T-cell (primary cell): Measurements from ENCODE around the gene SPOCK2. TPM values are rescaled to one million over a fixed set of nuclear protein-coding genes. Genes with fewer than 3 reads are reported as not detected.

ENCODE experiments used
- ATAC-seq, 4 experiments: fragments of 200-7000 bp in 3 of 4; fragments of 150-1000 bp in 1 of 4; cut with Tn5 transposase; replicated peaks in 1 of 4; 1 replicate in 3 of 4; 2 replicates in 1 of 4; pipeline ENCODE4 v1.10.0; 2021; ENCODE audit warnings: moderate library complexity in 3 of 4, mild to moderate bottlenecking in 2 of 4, moderate number of reproducible peaks in 1 of 4
- CTCF ChIA-PET, 2 donors: fragments of 300-600 bp; sonication (Branson Sonifier 250); formaldehyde crosslinking; loops; one replicate each; lab custom pipeline; 2022; ENCODE audit warnings: antibody characterized with exemption in 2 of 2; lab: Charles Lee
- POLR2A ChIA-PET, 2 donors: fragments of 300-600 bp; sonication (Branson Sonifier 250); formaldehyde crosslinking; loops; one replicate each; lab custom pipeline; 2022; ENCODE audit warnings: antibody characterized with exemption in 2 of 2; lab: Charles Lee
- DNase-seq, 35 experiments: peaks; one replicate each; pipeline versions ENCODE4 v3.0.0 to v3.0.0-alpha.2; 2013 to 2023
- H3K27ac ChIP-seq: one replicate; pipeline ENCODE4 v1.5.1; 2013; ENCODE audit warnings: low read length
- H3K27me3 ChIP-seq, 2 experiments: replicated peaks in 1 of 2; 1 replicate in 1 of 2; 2 replicates in 1 of 2; pipeline versions ENCODE4 v1.6.1 to v1.7.0; 2013; ENCODE audit warnings: low read length in 1 of 2, mixed read lengths in 1 of 2; ENCODE audit not compliant: control insufficient read depth in 2 of 2, insufficient read depth in 2 of 2; ENCODE audit errors: extremely low read depth in 1 of 2
- H3K36me3 ChIP-seq, 2 donors: 1 replicate in 1 of 2; 2 replicates in 1 of 2; pipeline versions ENCODE4 v1.6.1 to v1.7.0; 2013; ENCODE audit warnings: low read length in 1 of 2; ENCODE audit not compliant: control insufficient read depth in 2 of 2, insufficient read depth in 1 of 2; ENCODE audit errors: extremely low read depth in 1 of 2
- H3K4me1 ChIP-seq, 2 experiments: 1 replicate in 1 of 2; 2 replicates in 1 of 2; pipeline versions ENCODE4 v1.6.1 to v1.7.0; 2013; ENCODE audit warnings: low read length in 2 of 2, mixed read lengths in 1 of 2; ENCODE audit not compliant: insufficient read depth in 2 of 2, control insufficient read depth in 1 of 2; ENCODE audit errors: extremely low read depth in 1 of 2
- H3K4me3 ChIP-seq, 2 donors: 1 replicate in 1 of 2; 2 replicates in 1 of 2; pipeline versions ENCODE4 v1.5.1 to v1.7.0; 2013; ENCODE audit warnings: mild to moderate bottlenecking in 2 of 2, low read length in 1 of 2, moderate library complexity in 1 of 2; ENCODE audit not compliant: control insufficient read depth in 1 of 2; ENCODE audit errors: extremely low read depth in 1 of 2
- H3K9me3 ChIP-seq: 2 replicates; pipeline ENCODE4 v1.7.0; 2013
- H3K27ac Mint-ChIP-seq, 2 donors: one replicate each; pipeline ENCODE4 v1.8.0; 2020 to 2021; ENCODE audit warnings: mild to moderate bottlenecking in 2 of 2, mixed read lengths in 2 of 2
- H3K27me3 Mint-ChIP-seq, 2 donors: one replicate each; pipeline ENCODE4 v1.8.0; 2021 to 2022; ENCODE audit warnings: mixed read lengths in 2 of 2
- H3K36me3 Mint-ChIP-seq: one replicate; pipeline ENCODE4 v1.8.0; 2021; ENCODE audit warnings: mixed read lengths
- H3K4me1 Mint-ChIP-seq, 3 donors: one replicate each; pipeline ENCODE4 v1.8.0; 2020 to 2022; ENCODE audit warnings: mixed read lengths in 3 of 3, mild to moderate bottlenecking in 1 of 3
- H3K4me3 Mint-ChIP-seq, 3 donors: one replicate each; pipeline ENCODE4 v1.8.0; 2020 to 2022; ENCODE audit warnings: mild to moderate bottlenecking in 3 of 3, mixed read lengths in 3 of 3, moderate library complexity in 3 of 3
- H3K9me3 Mint-ChIP-seq, 3 donors: one replicate each; pipeline ENCODE4 v1.8.0; 2020 to 2022; ENCODE audit warnings: mixed read lengths in 3 of 3
- WGBS: methylation state at CpG from one replicate; pipeline ENCODE4 v1.1.5; 2013; ENCODE audit warnings: missing lambda C conversion rate; ENCODE audit not compliant: insufficient coverage; 5-methylcytosine and 5-hydroxymethylcytosine counted together
- total RNA-seq, 35 experiments: library from RNA in 6 of 35; stranded (reverse) in 6 of 35; fragments of 120-200 nt in 1 of 35; gene quantifications; one replicate each; pipeline versions ENCODE4 v1.2.1 to v1.2.4 and lab custom pipeline; 2013 to 2026

Gene SPOCK2
- total RNA-seq, 5 donors from 2014 or later (not counting 1 experiment from before 2014, with no cell fraction given), result 501 to 684 (median 547) TPM

- no peak for DNase-seq
- Mint-ChIP-seq H3K27ac (no peak overlapping the region), H3K36me3 (no peaks in the 10 kb centered on the region), H3K4me3 (no peak overlapping the region), H3K27me3 (peaks cover 3 to 15% of the 10 kb centered on the region in 2 donors), H3K4me1 (no peaks in the 10 kb centered on the region), H3K9me3 (no peaks in the 10 kb centered on the region)
- Histone ChIP-seq H3K9me3 (no peaks in the 10 kb centered on the region), H3K36me3 (no peaks in the 10 kb centered on the region), H3K27ac (no peak overlapping the region), H3K27me3 (peaks cover 0 to 34% of the 10 kb centered on the region in 2 experiments), H3K4me1 (no peaks in the 10 kb centered on the region), H3K4me3 (no peak overlapping the region)
- ATAC-seq, result no peak
- CTCF ChIA-PET, result no interaction called here
- POLR2A ChIA-PET, result no interaction called here
- WGBS, result 75% methylated on average over 1 of the region's 1 CpG
These were observed 58.9 kb downstream of the SPOCK2 start for GRCh38 chr10:72029414-72029813.

- Histone ChIP-seq H3K9me3 (no peaks in the 10 kb centered on the region), H3K27ac (no peak overlapping the region), H3K4me3 (no peak overlapping the region), H3K27me3 (peaks cover 0 to 35% of the 10 kb centered on the region in 2 experiments), H3K4me1 (no peaks in the 10 kb centered on the region), H3K36me3 (no peaks in the 10 kb centered on the region)
- peaks cover 3 to 15% of the 10 kb centered on the region in 2 donors for H3K27me3 Mint-ChIP-seq
- no peaks in the 10 kb centered on the region for H3K4me1 Mint-ChIP-seq
- H3K4me3 Mint-ChIP-seq, result no peak overlapping the region
- DNase-seq (no peak), ATAC-seq (no peak)
- no peaks in the 10 kb centered on the region for H3K9me3 Mint-ChIP-seq
- no CpG with 5 or more reads among the region's 6 CpGs for WGBS
- POLR2A ChIA-PET, result no interaction called here
- no peaks in the 10 kb centered on the region for H3K36me3 Mint-ChIP-seq
- H3K27ac Mint-ChIP-seq, result no peak overlapping the region
- CTCF ChIA-PET, result no interaction called here
These were observed 60.9 kb downstream of the SPOCK2 start for GRCh38 chr10:72027498-72027897.

GRCh38 chr10:72026278-72027111 lies 61.9 kb downstream of the SPOCK2 start:
- no peaks in the 10 kb centered on the region for H3K36me3 Mint-ChIP-seq
- DNase-seq (no peak), ATAC-seq (no peak)
- POLR2A ChIA-PET, result no interaction called here
- H3K4me1 ChIP-seq, result no peaks in the 10 kb centered on the region
- H3K9me3 ChIP-seq, result no peaks in the 10 kb centered on the region
- CTCF ChIA-PET, result no interaction called here
- H3K36me3 ChIP-seq, result no peaks in the 10 kb centered on the region
- no peak overlapping the region for H3K27ac ChIP-seq
- H3K27me3 Mint-ChIP-seq, result peaks cover 3 to 10% of the 10 kb centered on the region in 2 donors
- H3K4me3 Mint-ChIP-seq, result no peak overlapping the region
- no peak overlapping the region for H3K27ac Mint-ChIP-seq
- peaks cover 0 to 29% of the 10 kb centered on the region in 2 experiments for H3K27me3 ChIP-seq
- H3K4me3 ChIP-seq, result no peak overlapping the region
- no peaks in the 10 kb centered on the region for H3K9me3 Mint-ChIP-seq
- H3K4me1 Mint-ChIP-seq, result no peaks in the 10 kb centered on the region
- 82% methylated on average over 13 of the region's 14 CpGs for WGBS

GRCh38 chr10:72025832-72026231 lies 62.5 kb downstream of the SPOCK2 start:
- Mint-ChIP-seq H3K36me3 (no peaks in the 10 kb centered on the region), H3K9me3 (no peaks in the 10 kb centered on the region), H3K4me3 (no peak overlapping the region), H3K27me3 (peaks cover 3 to 8% of the 10 kb centered on the region in 2 donors), H3K27ac (no peak overlapping the region), H3K4me1 (peaks cover 2 to 5% (median 4%) of the 10 kb centered on the region in 3 donors)
- no peaks in the 10 kb centered on the region for H3K4me1 ChIP-seq
- peaks cover 0 to 23% of the 10 kb centered on the region in 2 experiments for H3K27me3 ChIP-seq
- CTCF ChIA-PET, result interaction anchor here in 1 of 2 donors (0.9 kb wide), 1 partner anchor 13 kb away, joined by 3 read pairs; no protein-coding TSS in a partner anchor
- H3K4me3 ChIP-seq, result no peak overlapping the region
- POLR2A ChIA-PET, result no interaction called here
- H3K27ac ChIP-seq, result no peak overlapping the region
- WGBS, result no CpG with 5 or more reads among the region's 5 CpGs
- H3K9me3 ChIP-seq, result no peaks in the 10 kb centered on the region
- H3K36me3 ChIP-seq, result no peaks in the 10 kb centered on the region
- DNase-seq, result no peak
- no peak for ATAC-seq

GRCh38 chr10:72025400-72025799 lies 63.0 kb downstream of the SPOCK2 start:
- WGBS, result 79% methylated on average over 2 of the region's 8 CpGs
- CTCF ChIA-PET, result interaction anchor here in 1 of 2 donors (0.9 kb wide), 1 partner anchor 13 kb away, joined by 3 read pairs; no protein-coding TSS in a partner anchor

GRCh38 chr10:72024596-72024995 lies 63.8 kb downstream of the SPOCK2 start:
- Histone ChIP-seq H3K36me3 (no peaks in the 10 kb centered on the region), H3K4me3 (no peak overlapping the region), H3K4me1 (no peaks in the 10 kb centered on the region), H3K9me3 (no peaks in the 10 kb centered on the region), H3K27me3 (peaks cover 0 to 21% of the 10 kb centered on the region in 2 experiments), H3K27ac (no peak overlapping the region)
- peaks cover 2 to 7% (median 4%) of the 10 kb centered on the region in 3 donors for H3K4me1 Mint-ChIP-seq
- no peak for DNase-seq
- no peaks in the 10 kb centered on the region for H3K9me3 Mint-ChIP-seq
- H3K27ac Mint-ChIP-seq, result no peak overlapping the region
- WGBS, result 75% methylated on average over 2 of the region's 4 CpGs
- peaks cover 0 to 8% of the 10 kb centered on the region in 2 donors for H3K27me3 Mint-ChIP-seq
- H3K4me3 Mint-ChIP-seq, result no peak overlapping the region
- ATAC-seq, result no peak
- ChIA-PET CTCF (no interaction called here), POLR2A (no interaction called here)
- no peaks in the 10 kb centered on the region for H3K36me3 Mint-ChIP-seq

More at GRCh38 chr10:72025400-72025799, 63.0 kb downstream of the SPOCK2 start:
- no peaks in the 10 kb centered on the region for H3K36me3 Mint-ChIP-seq
- DNase-seq (no peak), ATAC-seq (no peak)
- H3K4me3 Mint-ChIP-seq, result no peak overlapping the region
- no peaks in the 10 kb centered on the region for H3K9me3 ChIP-seq
- no peaks in the 10 kb centered on the region for H3K4me1 ChIP-seq
- H3K4me1 Mint-ChIP-seq, result peaks cover 2 to 7% (median 4%) of the 10 kb centered on the region in 3 donors
- POLR2A ChIA-PET, result no interaction called here
- no peak overlapping the region for H3K4me3 ChIP-seq
- peaks cover 0 to 19% of the 10 kb centered on the region in 2 experiments for H3K27me3 ChIP-seq
- no peaks in the 10 kb centered on the region for H3K36me3 ChIP-seq
- H3K27me3 Mint-ChIP-seq, result peaks cover 1 to 8% of the 10 kb centered on the region in 2 donors
- no peak overlapping the region for H3K27ac ChIP-seq
- H3K9me3 Mint-ChIP-seq, result no peaks in the 10 kb centered on the region
- H3K27ac Mint-ChIP-seq, result no peak overlapping the region
